ENCODE measurements around the gene SDK2. TPM values are rescaled to one million over a fixed set of nuclear protein-coding genes. Genes with fewer than 3 reads are reported as not detected.

SDK2 gene
- polyA plus RNA-seq, 3 donors = 0.01 TPM; not detected in 2

GRCh38 chr17:73384926-73385325, 259.3 kb downstream of the SDK2 start:
- Histone ChIP-seq H2AFZ (ENCODE audit: insufficient read depth, low read depth, low read length, poor library complexity, severe bottlenecking) (no peak overlapping the region), H3K4me1 (ENCODE audit: control insufficient read depth in 1 of 2, insufficient read depth in 2 of 2, low read length in 2 of 2) (no peaks in the 10 kb centered on the region), H3K27ac (ENCODE audit: low read depth in 1 of 2, low read length in 2 of 2) (no peak overlapping the region), H3K4me2 (replicated peaks; ENCODE audit: extremely low read depth, low read length, poor library complexity, severe bottlenecking) (no peak overlapping the region), H3K9ac (ENCODE audit: insufficient read depth, low read length, poor library complexity, severe bottlenecking) (no peak overlapping the region), H3K4me3 (replicated peaks in 1 of 3; ENCODE audit: low read depth in 2 of 3, low read length in 3 of 3) (no peak overlapping the region), H3K9me3 (replicated peaks in 1 of 2; ENCODE audit: control insufficient read depth in 1 of 2, insufficient read depth in 1 of 2, low read length in 2 of 2) (no peaks in the 10 kb centered on the region), H3K79me2 (ENCODE audit: insufficient read depth, low read length) (no peaks in the 10 kb centered on the region), H3K27me3 (ENCODE audit: control insufficient read depth in 2 of 2, insufficient read depth in 2 of 2, low read length in 2 of 2) (no peaks in the 10 kb centered on the region), H4K20me1 (ENCODE audit: insufficient read depth, low read length) (no peaks in the 10 kb centered on the region), H3K36me3 (replicated peaks in 1 of 2; ENCODE audit: control insufficient read depth in 1 of 2, insufficient read depth in 2 of 2, low read length in 2 of 2) (no peaks in the 10 kb centered on the region)
- Mint-ChIP-seq H3K4me1 (no peaks in the 10 kb centered on the region), H3K27ac (peak overlapping the region in 1 of 7 donors; percentile 79), H3K4me3 (no peak overlapping the region), H3K36me3 (no peaks in the 10 kb centered on the region), H3K9me3 (no peaks in the 10 kb centered on the region), H3K27me3 (ENCODE audit: low read depth in 3 of 3) (peaks cover 0 to 8% (median 5%) of the 10 kb centered on the region in 3 donors)
- intact Hi-C loops (cut with micrococcal nuclease) = no loop called here
- no peak for TF ChIP-seq CTCF (IDR thresholded peaks at IDR 0.05)
- WGBS (ENCODE audit: insufficient coverage) = 97% methylated on average over 6 of the region's 8 CpGs
- DNase-seq = no peak

- H3K27ac ChIP-seq (ENCODE audit: low read depth in 1 of 2, low read length in 2 of 2) = no peak overlapping the region
- H3K4me3 ChIP-seq (replicated peaks in 1 of 3; ENCODE audit: low read depth in 2 of 3, low read length in 3 of 3) = no peak overlapping the region
- H3K27me3 ChIP-seq (ENCODE audit: control insufficient read depth in 2 of 2, insufficient read depth in 2 of 2, low read length in 2 of 2) = no peaks in the 10 kb centered on the region
- no peak overlapping the region for H3K4me3 Mint-ChIP-seq
- no peak overlapping the region for H3K4me2 ChIP-seq (replicated peaks; ENCODE audit: extremely low read depth, low read length, poor library complexity, severe bottlenecking)
- no peaks in the 10 kb centered on the region for H3K4me1 Mint-ChIP-seq
- H3K36me3 Mint-ChIP-seq = no peaks in the 10 kb centered on the region
- peaks cover 0 to 7% (median 6%) of the 10 kb centered on the region in 3 donors for H3K27me3 Mint-ChIP-seq (ENCODE audit: low read depth in 3 of 3)
- intact Hi-C loops (cut with micrococcal nuclease) = no loop called here
- no peak overlapping the region for H2AFZ ChIP-seq (ENCODE audit: insufficient read depth, low read depth, low read length, poor library complexity, severe bottlenecking)
- DNase-seq = no peak
- H3K79me2 ChIP-seq (ENCODE audit: insufficient read depth, low read length) = no peaks in the 10 kb centered on the region
- no peaks in the 10 kb centered on the region for H3K9me3 Mint-ChIP-seq
- no peaks in the 10 kb centered on the region for H3K4me1 ChIP-seq (ENCODE audit: control insufficient read depth in 1 of 2, insufficient read depth in 2 of 2, low read length in 2 of 2)
- no peak overlapping the region for H3K9ac ChIP-seq (ENCODE audit: insufficient read depth, low read length, poor library complexity, severe bottlenecking)
- H4K20me1 ChIP-seq (ENCODE audit: insufficient read depth, low read length) = no peaks in the 10 kb centered on the region
- 82% methylated on average over 9 of the region's 29 CpGs for WGBS (ENCODE audit: insufficient coverage)
- H3K36me3 ChIP-seq (replicated peaks in 1 of 2; ENCODE audit: control insufficient read depth in 1 of 2, insufficient read depth in 2 of 2, low read length in 2 of 2) = no peaks in the 10 kb centered on the region
- no peaks in the 10 kb centered on the region for H3K9me3 ChIP-seq (replicated peaks in 1 of 2; ENCODE audit: control insufficient read depth in 1 of 2, insufficient read depth in 1 of 2, low read length in 2 of 2)
- H3K27ac Mint-ChIP-seq = no peak overlapping the region
- TF ChIP-seq CTCF (IDR thresholded peaks at IDR 0.05) = no peak
Observed at GRCh38 chr17:73380439-73381106, 263.7 kb downstream of the SDK2 start.
